Liver (tissue), 9 donors: ENCODE results near the gene GGN. TPM values are rescaled to one million over a fixed set of nuclear protein-coding genes. Genes with fewer than 3 reads are reported as not detected.

Source experiments
- DNase-seq: peaks from one replicate; pipeline ENCODE4 v3.0.0-alpha.2; 2017; ENCODE audit warnings: low spot score
- H3K27ac ChIP-seq, 2 donors: one replicate each; pipeline ENCODE4 v1.7.0; 2013; ENCODE audit warnings: inconsistent platforms in 2 of 2, low read length in 2 of 2, control low read depth in 1 of 2, low read depth in 1 of 2, mild to moderate bottlenecking in 1 of 2
- H3K27me3 ChIP-seq, 4 donors: one replicate each; pipeline versions ENCODE4 v1.6.1 to v1.7.0; 2013; ENCODE audit warnings: low read length in 3 of 4, inconsistent platforms in 1 of 4, mild to moderate bottlenecking in 1 of 4, moderate library complexity in 1 of 4; ENCODE audit not compliant: control insufficient read depth in 4 of 4, insufficient read depth in 4 of 4
- H3K36me3 ChIP-seq, 4 donors: one replicate each; pipeline versions ENCODE4 v1.6.1 to v1.7.0; 2013; ENCODE audit warnings: low read length in 3 of 4, mild to moderate bottlenecking in 3 of 4, low read depth in 1 of 4, moderate library complexity in 1 of 4; ENCODE audit not compliant: control insufficient read depth in 4 of 4, insufficient read depth in 3 of 4
- H3K4me1 ChIP-seq, 4 donors: one replicate each; pipeline versions ENCODE4 v1.6.1 to v1.7.0; 2013; ENCODE audit warnings: low read length in 3 of 4, mild to moderate bottlenecking in 3 of 4, moderate library complexity in 1 of 4; ENCODE audit not compliant: control insufficient read depth in 4 of 4, insufficient read depth in 4 of 4
- H3K4me3 ChIP-seq, 3 donors: one replicate each; pipeline versions ENCODE4 v1.6.1 to v1.7.0; 2013; ENCODE audit warnings: low read length in 3 of 3, control low read depth in 1 of 3, low read depth in 1 of 3, mild to moderate bottlenecking in 1 of 3
- H3K9ac ChIP-seq, 2 donors: one replicate each; pipeline ENCODE4 v1.7.0; 2013; ENCODE audit warnings: low read length in 2 of 2, mild to moderate bottlenecking in 2 of 2, moderate library complexity in 2 of 2, control low read depth in 1 of 2, low read depth in 1 of 2
- H3K9me3 ChIP-seq, 4 donors: one replicate each; pipeline versions ENCODE4 v1.6.1 to v1.7.0; 2013; ENCODE audit warnings: low read length in 3 of 4; ENCODE audit not compliant: control insufficient read depth in 4 of 4
- EGR1 ChIP-seq, 2 donors: IDR thresholded peaks; 2 replicates each; pipeline ENCODE4 v1.6.1; 2016 to 2018; ENCODE audit warnings: antibody characterized with exemption in 2 of 2, low read depth in 2 of 2
- FOXA1 ChIP-seq: IDR thresholded peaks from 2 replicates; pipeline ENCODE4 v1.6.1; 2016; ENCODE audit warnings: antibody characterized with exemption
- FOXA2 ChIP-seq: IDR thresholded peaks from 2 replicates; pipeline ENCODE4 v1.6.1; 2016; ENCODE audit warnings: antibody characterized with exemption
- GABPA ChIP-seq, 2 donors: IDR thresholded peaks in 1 of 2; conservative IDR thresholded peaks in 1 of 2; 2 replicates each; pipeline ENCODE4 v1.6.1; 2016; ENCODE audit warnings: antibody characterized with exemption in 2 of 2, mild to moderate bottlenecking in 1 of 2, moderate library complexity in 1 of 2
- HNF4A ChIP-seq, 2 donors: conservative IDR thresholded peaks; 2 replicates each; pipeline ENCODE4 v1.6.1; 2016; ENCODE audit warnings: antibody characterized with exemption in 2 of 2, mild to moderate bottlenecking in 2 of 2
- HNF4G ChIP-seq: IDR thresholded peaks from 2 replicates; pipeline ENCODE4 v1.6.1; 2016; ENCODE audit warnings: antibody characterized with exemption
- JUND ChIP-seq, 2 donors: IDR thresholded peaks; 2 replicates each; pipeline ENCODE4 v1.6.1; 2016; ENCODE audit warnings: antibody characterized with exemption in 2 of 2
- NR2F2 ChIP-seq: IDR thresholded peaks from 2 replicates; pipeline ENCODE4 v1.6.1; 2016; ENCODE audit warnings: antibody characterized with exemption
- RAD21 ChIP-seq, 2 donors: IDR thresholded peaks; 2 replicates each; pipeline ENCODE4 v1.6.1; 2016; ENCODE audit warnings: antibody characterized with exemption in 2 of 2, mild to moderate bottlenecking in 2 of 2
- RXRA ChIP-seq, 2 donors: IDR thresholded peaks; 2 replicates each; pipeline ENCODE4 v1.6.1; 2017 to 2018; ENCODE audit warnings: antibody characterized with exemption in 2 of 2, mild to moderate bottlenecking in 1 of 2
- SP1 ChIP-seq: IDR thresholded peaks from 2 replicates; pipeline ENCODE4 v1.6.1; 2018; ENCODE audit warnings: antibody characterized with exemption, mild to moderate bottlenecking
- TAF1 ChIP-seq: conservative IDR thresholded peaks from 2 replicates; pipeline ENCODE4 v1.6.1; 2016; ENCODE audit warnings: antibody characterized with exemption, mild to moderate bottlenecking
- YY1 ChIP-seq: IDR thresholded peaks from 2 replicates; pipeline ENCODE4 v1.6.1; 2016; ENCODE audit warnings: antibody characterized with exemption, mild to moderate bottlenecking
- WGBS: extraction: QIAGEN DNeasy Blood & Tissue Kit; methylation state at CpG from one replicate; pipeline ENCODE4 v1.1.7; 2013; 5-methylcytosine and 5-hydroxymethylcytosine counted together
- polyA plus RNA-seq, 2 donors: library from polyadenylated mRNA; stranded (reverse) in 1 of 2; unstranded in 1 of 2; fragments of 200-250 nt in 1 of 2; fragments of >200 nt in 1 of 2; fragmentation: Nextera tagmentation in 1 of 2; extraction: Ambion mirVana in 1 of 2; gene quantifications; one replicate each; pipeline versions ENCODE4 v1.2.1 to v1.2.3, GENCODE V29; 2013 to 2015
- total RNA-seq, 2 donors: library from RNA; depleted of rRNA; stranded (reverse); fragments of >200 nt; gene quantifications; one replicate each; pipeline ENCODE4 v1.2.3, GENCODE V29; 2014
- TF ChIP-seq, protein P1 (sequence below): IDR thresholded peaks from 2 replicates; pipeline ENCODE4 v1.6.1; 2016; ENCODE audit warnings: antibody characterized with exemption, mild to moderate bottlenecking
- TF ChIP-seq, protein P2 (sequence below): IDR thresholded peaks from 2 replicates; pipeline ENCODE4 v1.6.1; 2016; ENCODE audit warnings: antibody characterized with exemption
- TF ChIP-seq, protein P3 (sequence below): IDR thresholded peaks from 2 replicates; pipeline ENCODE4 v1.6.1; 2016; ENCODE audit warnings: antibody characterized with exemption
- TF ChIP-seq, protein P4 (sequence below): IDR thresholded peaks from 2 replicates; pipeline ENCODE4 v1.6.1; 2016; ENCODE audit warnings: antibody characterized with exemption
- TF ChIP-seq, protein P5 (sequence below): fragments of 150-350 bp; IDR thresholded peaks from 2 replicates; pipeline ENCODE4 v1.5.1; 2017; ENCODE audit warnings: improper control_type of control experiment, low read depth, low read length; ENCODE audit not compliant: missing input control
- donor health status: healthy.
- donor health status: healthy.
- donor health status: healthy.
- donor health status: healthy.
- donor health status: healthy.

Gene GGN
- total and polyA plus RNA-seq, 4 donors, result not detected

DNA sequence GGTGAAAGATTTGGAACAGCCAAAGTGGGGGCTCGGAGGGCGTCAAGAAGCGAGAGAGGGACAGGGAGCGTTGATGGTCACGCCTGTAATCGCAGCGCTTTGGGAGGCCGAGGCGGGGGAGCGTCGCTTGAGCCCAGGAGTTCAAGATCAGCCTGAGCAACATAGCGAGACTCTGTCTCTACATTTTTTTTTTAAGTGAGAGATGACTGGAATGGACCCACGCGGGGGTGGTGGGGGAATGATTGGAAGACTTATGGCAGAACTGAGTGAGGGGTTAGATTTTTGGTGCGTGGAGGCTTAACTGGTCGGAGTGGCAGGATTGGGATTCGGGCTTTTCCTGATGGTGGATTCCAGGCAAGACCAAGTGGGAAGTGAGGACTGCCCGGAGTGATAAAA is 12.7 kb downstream of the GGN start:
- peak overlapping the region; percentile 77 to 92 for H3K9ac ChIP-seq
- H3K27ac ChIP-seq, result peak overlapping the region; percentile 88 to 91
- peaks cover 5 to 17% (median 11%) of the 10 kb centered on the region in 4 donors for H3K36me3 ChIP-seq
- H3K9me3 ChIP-seq, result no peaks in the 10 kb centered on the region
- TF ChIP-seq RAD21 (IDR thresholded peaks at IDR 0.05), result no peak
- TF ChIP-seq SP1, result no peak
- TF ChIP-seq EGR1 (IDR thresholded peaks at IDR 0.05; ENCODE audit: low read depth in 2 of 2), result no peak
- peaks cover 9 to 22% (median 16%) of the 10 kb centered on the region in 4 donors for H3K4me1 ChIP-seq
- peak overlapping the region; percentile 72 to 99 (median 96) for H3K4me3 ChIP-seq
- 1% methylated on average over 18 of the region's 18 CpGs for WGBS
- no peaks in the 10 kb centered on the region for H3K27me3 ChIP-seq
- no peak for DNase-seq

DNA sequence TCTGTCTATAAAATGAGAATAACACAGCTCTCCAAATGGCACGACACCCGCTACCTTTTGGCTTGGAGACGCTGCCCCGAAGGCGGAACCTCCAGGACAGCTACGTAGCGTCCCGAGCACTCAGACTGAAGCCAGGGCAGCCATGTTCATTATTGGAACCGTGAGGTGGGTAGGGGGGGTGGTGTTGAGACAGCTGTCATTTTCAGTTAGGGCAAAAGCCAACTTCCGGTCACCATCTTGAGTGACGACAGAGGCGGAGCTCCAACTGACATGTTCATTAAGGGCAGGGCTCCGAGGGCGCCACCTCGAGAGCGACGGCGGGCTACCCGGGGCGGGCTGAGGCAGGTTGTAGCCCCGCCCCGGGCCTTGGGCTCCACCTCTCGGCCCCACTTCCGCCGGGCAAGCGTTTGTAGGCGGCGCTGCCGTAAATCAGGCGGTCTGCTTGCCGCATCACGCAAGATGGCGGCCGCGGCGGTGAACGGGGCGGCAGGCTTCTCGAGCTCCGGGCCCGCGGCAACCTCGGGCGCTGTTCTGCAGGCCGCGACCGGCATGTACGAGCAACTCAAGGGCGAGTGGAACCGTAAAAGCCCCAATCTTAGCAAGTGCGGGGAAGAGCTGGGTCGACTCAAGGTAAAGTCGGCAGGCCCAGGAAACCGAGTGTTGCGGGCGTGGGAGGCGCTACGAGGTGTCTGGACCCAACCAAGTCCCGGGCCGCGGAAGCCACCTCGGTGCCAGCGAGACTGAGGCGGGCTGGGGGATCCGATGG is 13.3 kb downstream of the GGN start, which contains the start of gene PSMD8:
PSMD8 (plus strand) TSS at position 240 of the 766 bp plus-strand sequence; CDS start at position 271, 31 bp downstream.
- Histone ChIP-seq H3K4me3 (peak within 1 kb of the TSS; percentile 72 to 99 (median 96)), H3K4me1 (peaks cover 9 to 22% (median 16%) of the 10 kb centered on the region in 4 donors), H3K27me3 (no peaks in the 10 kb centered on the region), H3K36me3 (peaks cover 5 to 14% (median 10%) of the 10 kb centered on the region in 4 donors), H3K9me3 (no peaks in the 10 kb centered on the region), H3K9ac (peak within 1 kb of the TSS; percentile 77 to 92), H3K27ac (peak within 1 kb of the TSS; percentile 88 to 91)
- TF ChIP-seq YY1 (peak; percentile 100), NR2F2 (peak; percentile 81), RAD21 (IDR thresholded peaks at IDR 0.05) (peak; percentile 28 to 33), RXRA (IDR thresholded peaks at IDR 0.05) (peak; percentile 54 to 69), JUND (IDR thresholded peaks at IDR 0.05) (peak; percentile 13 to 78), SP1 (peak; percentile 84), FOXA1 (peak; percentile 86), TAF1 (peak; percentile 89), EGR1 (IDR thresholded peaks at IDR 0.05; ENCODE audit: low read depth in 2 of 2) (peak in 1 of 2 donors; percentile 11), GABPA (IDR thresholded peaks at IDR 0.05 in 1 of 2, conservative IDR thresholded peaks at IDR 0.05 in 1 of 2) (peak; percentile 88 to 95), HNF4A (conservative IDR thresholded peaks at IDR 0.05) (peak; percentile 24 to 60), HNF4G (no peak), FOXA2 (peak; percentile 55)
- TF ChIP-seq, protein P1, sequence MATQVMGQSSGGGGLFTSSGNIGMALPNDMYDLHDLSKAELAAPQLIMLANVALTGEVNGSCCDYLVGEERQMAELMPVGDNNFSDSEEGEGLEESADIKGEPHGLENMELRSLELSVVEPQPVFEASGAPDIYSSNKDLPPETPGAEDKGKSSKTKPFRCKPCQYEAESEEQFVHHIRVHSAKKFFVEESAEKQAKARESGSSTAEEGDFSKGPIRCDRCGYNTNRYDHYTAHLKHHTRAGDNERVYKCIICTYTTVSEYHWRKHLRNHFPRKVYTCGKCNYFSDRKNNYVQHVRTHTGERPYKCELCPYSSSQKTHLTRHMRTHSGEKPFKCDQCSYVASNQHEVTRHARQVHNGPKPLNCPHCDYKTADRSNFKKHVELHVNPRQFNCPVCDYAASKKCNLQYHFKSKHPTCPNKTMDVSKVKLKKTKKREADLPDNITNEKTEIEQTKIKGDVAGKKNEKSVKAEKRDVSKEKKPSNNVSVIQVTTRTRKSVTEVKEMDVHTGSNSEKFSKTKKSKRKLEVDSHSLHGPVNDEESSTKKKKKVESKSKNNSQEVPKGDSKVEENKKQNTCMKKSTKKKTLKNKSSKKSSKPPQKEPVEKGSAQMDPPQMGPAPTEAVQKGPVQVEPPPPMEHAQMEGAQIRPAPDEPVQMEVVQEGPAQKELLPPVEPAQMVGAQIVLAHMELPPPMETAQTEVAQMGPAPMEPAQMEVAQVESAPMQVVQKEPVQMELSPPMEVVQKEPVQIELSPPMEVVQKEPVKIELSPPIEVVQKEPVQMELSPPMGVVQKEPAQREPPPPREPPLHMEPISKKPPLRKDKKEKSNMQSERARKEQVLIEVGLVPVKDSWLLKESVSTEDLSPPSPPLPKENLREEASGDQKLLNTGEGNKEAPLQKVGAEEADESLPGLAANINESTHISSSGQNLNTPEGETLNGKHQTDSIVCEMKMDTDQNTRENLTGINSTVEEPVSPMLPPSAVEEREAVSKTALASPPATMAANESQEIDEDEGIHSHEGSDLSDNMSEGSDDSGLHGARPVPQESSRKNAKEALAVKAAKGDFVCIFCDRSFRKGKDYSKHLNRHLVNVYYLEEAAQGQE, result peak; percentile 91
- TF ChIP-seq, protein P2, sequence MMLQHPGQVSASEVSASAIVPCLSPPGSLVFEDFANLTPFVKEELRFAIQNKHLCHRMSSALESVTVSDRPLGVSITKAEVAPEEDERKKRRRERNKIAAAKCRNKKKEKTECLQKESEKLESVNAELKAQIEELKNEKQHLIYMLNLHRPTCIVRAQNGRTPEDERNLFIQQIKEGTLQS, result peak; percentile 67
- TF ChIP-seq, protein P3, sequence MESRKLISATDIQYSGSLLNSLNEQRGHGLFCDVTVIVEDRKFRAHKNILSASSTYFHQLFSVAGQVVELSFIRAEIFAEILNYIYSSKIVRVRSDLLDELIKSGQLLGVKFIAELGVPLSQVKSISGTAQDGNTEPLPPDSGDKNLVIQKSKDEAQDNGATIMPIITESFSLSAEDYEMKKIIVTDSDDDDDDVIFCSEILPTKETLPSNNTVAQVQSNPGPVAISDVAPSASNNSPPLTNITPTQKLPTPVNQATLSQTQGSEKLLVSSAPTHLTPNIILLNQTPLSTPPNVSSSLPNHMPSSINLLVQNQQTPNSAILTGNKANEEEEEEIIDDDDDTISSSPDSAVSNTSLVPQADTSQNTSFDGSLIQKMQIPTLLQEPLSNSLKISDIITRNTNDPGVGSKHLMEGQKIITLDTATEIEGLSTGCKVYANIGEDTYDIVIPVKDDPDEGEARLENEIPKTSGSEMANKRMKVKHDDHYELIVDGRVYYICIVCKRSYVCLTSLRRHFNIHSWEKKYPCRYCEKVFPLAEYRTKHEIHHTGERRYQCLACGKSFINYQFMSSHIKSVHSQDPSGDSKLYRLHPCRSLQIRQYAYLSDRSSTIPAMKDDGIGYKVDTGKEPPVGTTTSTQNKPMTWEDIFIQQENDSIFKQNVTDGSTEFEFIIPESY, result no peak
- TF ChIP-seq, protein P4, sequence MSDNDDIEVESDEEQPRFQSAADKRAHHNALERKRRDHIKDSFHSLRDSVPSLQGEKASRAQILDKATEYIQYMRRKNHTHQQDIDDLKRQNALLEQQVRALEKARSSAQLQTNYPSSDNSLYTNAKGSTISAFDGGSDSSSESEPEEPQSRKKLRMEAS, result no peak
- TF ChIP-seq, protein P5, sequence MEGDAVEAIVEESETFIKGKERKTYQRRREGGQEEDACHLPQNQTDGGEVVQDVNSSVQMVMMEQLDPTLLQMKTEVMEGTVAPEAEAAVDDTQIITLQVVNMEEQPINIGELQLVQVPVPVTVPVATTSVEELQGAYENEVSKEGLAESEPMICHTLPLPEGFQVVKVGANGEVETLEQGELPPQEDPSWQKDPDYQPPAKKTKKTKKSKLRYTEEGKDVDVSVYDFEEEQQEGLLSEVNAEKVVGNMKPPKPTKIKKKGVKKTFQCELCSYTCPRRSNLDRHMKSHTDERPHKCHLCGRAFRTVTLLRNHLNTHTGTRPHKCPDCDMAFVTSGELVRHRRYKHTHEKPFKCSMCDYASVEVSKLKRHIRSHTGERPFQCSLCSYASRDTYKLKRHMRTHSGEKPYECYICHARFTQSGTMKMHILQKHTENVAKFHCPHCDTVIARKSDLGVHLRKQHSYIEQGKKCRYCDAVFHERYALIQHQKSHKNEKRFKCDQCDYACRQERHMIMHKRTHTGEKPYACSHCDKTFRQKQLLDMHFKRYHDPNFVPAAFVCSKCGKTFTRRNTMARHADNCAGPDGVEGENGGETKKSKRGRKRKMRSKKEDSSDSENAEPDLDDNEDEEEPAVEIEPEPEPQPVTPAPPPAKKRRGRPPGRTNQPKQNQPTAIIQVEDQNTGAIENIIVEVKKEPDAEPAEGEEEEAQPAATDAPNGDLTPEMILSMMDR, result peak; percentile 8
- DNase-seq, result peak; percentile 97
- WGBS, result under 1% methylated on average over 65 of the region's 65 CpGs
